Stimulated activated CD8-positive, alpha-beta memory T cell treated with anti-CD3 and anti-CD28 coated beads, Interleukin-12 subunit alpha, Interleukin-12 subunit beta, amount 100 ng/mL, for 4 hours (primary cell): ENCODE data around the gene DNAJC13.
"Not testable (repeated sequence)": the region's sequence is repeated elsewhere in the genome, so short reads cannot be mapped to it uniquely, and the experiment has no call there.

Experiments
- DNase-seq: peaks from one replicate; pipeline ENCODE4 v3.0.0-alpha.2; 2020; ENCODE audit warnings: low read depth

DNAJC13 gene

GRCh38 chr3:132549169-132549568 lies 131.9 kb downstream of the DNAJC13 start:
- DNase-seq, result no peak

GRCh38 chr3:132549890-132550578 lies 132.7 kb downstream of the DNAJC13 start:
- DNase-seq, result no peak

GRCh38 chr3:132550579-132551305 lies 133.4 kb downstream of the DNAJC13 start:
- no peak for DNase-seq

GRCh38 chr3:132553826-132554225 lies 136.5 kb downstream of the DNAJC13 start:
- no peak for DNase-seq

- DNase-seq, result no peak
These were observed 137.1 kb downstream of the DNAJC13 start for GRCh38 chr3:132554437-132554836.

- no peak for DNase-seq
These were observed 138.2 kb downstream of the DNAJC13 start for GRCh38 chr3:132555306-132556035.

- not testable (repeated sequence) for DNase-seq
These were observed 138.7 kb downstream of the DNAJC13 start for GRCh38 chr3:132556036-132556386.

- no peak for DNase-seq
These were observed 139.3 kb downstream of the DNAJC13 start for GRCh38 chr3:132556508-132557159.

GRCh38 chr3:132561003-132561402 lies 143.7 kb downstream of the DNAJC13 start:
- DNase-seq, result no peak

- no peak for DNase-seq
These were observed 146.2 kb downstream of the DNAJC13 start for GRCh38 chr3:132563420-132564069.

GRCh38 chr3:132564070-132564465 lies 146.8 kb downstream of the DNAJC13 start:
- no peak for DNase-seq

GRCh38 chr3:132568422-132568821 lies 151.1 kb downstream of the DNAJC13 start:
- no peak for DNase-seq

- DNase-seq, result no peak
These were observed 151.9 kb downstream of the DNAJC13 start for GRCh38 chr3:132569153-132569552.

- DNase-seq, result no peak
These were observed 152.3 kb downstream of the DNAJC13 start for GRCh38 chr3:132569580-132569979.

- no peak for DNase-seq
These were observed 152.7 kb downstream of the DNAJC13 start for GRCh38 chr3:132570016-132570415.

GRCh38 chr3:132573797-132574211 lies 156.5 kb downstream of the DNAJC13 start:
- no peak for DNase-seq

- no peak for DNase-seq
These were observed 170.1 kb downstream of the DNAJC13 start for GRCh38 chr3:132587401-132587800.
